HEK293 (cell line): ENCODE measurements around the gene MARK2.
A peak's percentile ranks its signal among the peaks of the same experiment; 100 is the strongest.

ENCODE experiments used
- CTCF ChIA-PET: fragments of 350-600 bp; formaldehyde crosslinking; extraction: SDS; loops from one replicate; lab custom pipeline; 2021; ENCODE audit warnings: antibody characterized with exemption; lab: Yijun Ruan, JAX
- POLR2A ChIA-PET: fragments of 300-600 bp; formaldehyde crosslinking; extraction: SDS; loops from one replicate; lab custom pipeline; 2020; ENCODE audit warnings: antibody characterized with exemption, inconsistent platforms; lab: Yijun Ruan, JAX
- H3K27ac ChIP-seq: fragments of 200-500 bp; sonication (Bioruptor generic); 2 replicates; pipeline ENCODE4 v1.5.1; 2014; ENCODE audit warnings: low read depth, low read length, control low read depth, inconsistent platforms; ENCODE audit errors: extremely low read depth
- H3K36me3 ChIP-seq, 2 experiments: fragments of 200-500 bp in 1 of 2; sonication (Bioruptor generic) in 1 of 2; 1 replicate in 1 of 2; 2 replicates in 1 of 2; pipeline ENCODE4 v1.5.1; 2014 to 2017; ENCODE audit warnings: inconsistent platforms in 2 of 2, low read length in 2 of 2; ENCODE audit not compliant: control insufficient read depth in 2 of 2, insufficient read depth in 1 of 2
- H3K4me1 ChIP-seq: fragments of 200-500 bp; sonication (Bioruptor generic); 2 replicates; pipeline ENCODE4 v1.5.1; 2014; ENCODE audit warnings: mild to moderate bottlenecking, low read length, inconsistent platforms; ENCODE audit not compliant: control insufficient read depth, insufficient read depth
- H3K4me3 ChIP-seq: 2 replicates; pipeline ENCODE4 v1.5.1; 2011; ENCODE audit warnings: low read depth, mild to moderate bottlenecking, control low read depth, low read length, moderate library complexity
- H3K9me3 ChIP-seq: fragments of 200-500 bp; sonication (Bioruptor generic); 2 replicates; pipeline ENCODE4 v1.5.1; 2014; ENCODE audit warnings: low read depth, low read length, inconsistent platforms; ENCODE audit not compliant: control insufficient read depth, insufficient read depth
- GFI1B ChIP-seq: fragments of 450-650 bp; formaldehyde crosslinking; IDR thresholded peaks from 2 replicates; pipeline ENCODE4 v1.5.1; 2016; ENCODE audit warnings: missing biosample characterization, missing genetic modification characterization
- KLF8 ChIP-seq: fragments of 450-650 bp; formaldehyde crosslinking; IDR thresholded peaks from 2 replicates; pipeline ENCODE4 v1.5.1; 2016; ENCODE audit warnings: missing biosample characterization, missing genetic modification characterization
- OSR2 ChIP-seq: fragments of 450-650 bp; formaldehyde crosslinking; IDR thresholded peaks from 2 replicates; pipeline ENCODE4 v1.5.1; 2016; ENCODE audit warnings: missing biosample characterization, missing genetic modification characterization
- YY1 ChIP-seq: fragments of 450-650 bp; formaldehyde crosslinking; IDR thresholded peaks from 2 replicates; pipeline ENCODE4 v1.5.1; 2018; ENCODE audit warnings: missing biosample characterization, missing genetic modification characterization
- ZNF121 ChIP-seq: fragments of 450-650 bp; formaldehyde crosslinking; IDR thresholded peaks from 2 replicates; pipeline ENCODE4 v1.5.1; 2016; ENCODE audit warnings: missing biosample characterization, missing genetic modification characterization
- ZNF132 ChIP-seq: fragments of 450-650 bp; formaldehyde crosslinking; IDR thresholded peaks from 2 replicates; pipeline ENCODE4 v1.5.1; 2017; ENCODE audit warnings: missing biosample characterization, missing genetic modification characterization, borderline replicate concordance
- ZNF169 ChIP-seq: fragments of 450-650 bp; formaldehyde crosslinking; IDR thresholded peaks from 2 replicates; pipeline ENCODE4 v1.5.1; 2016; ENCODE audit warnings: missing biosample characterization, missing genetic modification characterization
- ZNF19 ChIP-seq: fragments of 450-650 bp; formaldehyde crosslinking; IDR thresholded peaks from 2 replicates; pipeline ENCODE4; 2016; ENCODE audit warnings: missing biosample characterization, missing genetic modification characterization, low read depth
- ZNF221 ChIP-seq: fragments of 450-650 bp; formaldehyde crosslinking; IDR thresholded peaks from 2 replicates; pipeline ENCODE4 v1.5.1; 2017; ENCODE audit warnings: missing biosample characterization, missing genetic modification characterization, borderline replicate concordance
- ZNF354C ChIP-seq: fragments of 450-650 bp; formaldehyde crosslinking; IDR thresholded peaks from 2 replicates; pipeline ENCODE4 v1.5.1; 2016; ENCODE audit warnings: missing biosample characterization, missing genetic modification characterization, low read depth, borderline replicate concordance
- ZNF544 ChIP-seq: fragments of 450-650 bp; formaldehyde crosslinking; IDR thresholded peaks from 2 replicates; pipeline ENCODE4 v1.5.0; 2017; ENCODE audit warnings: missing biosample characterization, missing genetic modification characterization
- ZNF548 ChIP-seq: fragments of 450-650 bp; formaldehyde crosslinking; IDR thresholded peaks from 2 replicates; pipeline ENCODE4 v1.5.1; 2016; ENCODE audit warnings: missing biosample characterization, missing genetic modification characterization
- ZNF561 ChIP-seq: fragments of 450-650 bp; IDR thresholded peaks from 2 replicates; pipeline ENCODE4 v1.5.1; 2018; ENCODE audit warnings: missing biosample characterization, missing genetic modification characterization, borderline replicate concordance
- ZNF626 ChIP-seq: fragments of 450-650 bp; sonication (Bioruptor Pico); formaldehyde crosslinking; IDR thresholded peaks from 2 replicates; pipeline ENCODE4 v1.5.1; 2018; ENCODE audit warnings: missing biosample characterization, missing genetic modification characterization, inconsistent platforms
- ZNF843 ChIP-seq: fragments of 450-650 bp; formaldehyde crosslinking; IDR thresholded peaks from 2 replicates; pipeline ENCODE4 v1.5.1; 2016; ENCODE audit warnings: missing biosample characterization, missing genetic modification characterization
- ZXDB ChIP-seq: fragments of 450-650 bp; formaldehyde crosslinking; IDR thresholded peaks from 2 replicates; pipeline ENCODE4 v1.5.1; 2016; ENCODE audit warnings: missing biosample characterization, missing genetic modification characterization
- TF ChIP-seq, protein P1 (sequence below): fragments of 450-650 bp; formaldehyde crosslinking; IDR thresholded peaks from 2 replicates; pipeline ENCODE4 v1.5.1; 2017; ENCODE audit warnings: missing biosample characterization, missing genetic modification characterization
- TF ChIP-seq, protein P2 (sequence below): fragments of 450-650 bp; formaldehyde crosslinking; IDR thresholded peaks from 2 replicates; pipeline ENCODE4 v1.5.1; 2016; ENCODE audit warnings: missing biosample characterization, missing genetic modification characterization
- TF ChIP-seq, protein P3 (sequence below): fragments of 450-650 bp; formaldehyde crosslinking; IDR thresholded peaks from 2 replicates; pipeline ENCODE4 v1.5.1; 2016; ENCODE audit warnings: missing biosample characterization, missing genetic modification characterization, borderline replicate concordance
- TF ChIP-seq, protein P4 (sequence below): fragments of 450-650 bp; formaldehyde crosslinking; IDR thresholded peaks from 2 replicates; pipeline ENCODE4 v1.5.1; 2017; ENCODE audit warnings: missing biosample characterization, mild to moderate bottlenecking, missing genetic modification characterization, moderate library complexity

MARK2 gene

DNA sequence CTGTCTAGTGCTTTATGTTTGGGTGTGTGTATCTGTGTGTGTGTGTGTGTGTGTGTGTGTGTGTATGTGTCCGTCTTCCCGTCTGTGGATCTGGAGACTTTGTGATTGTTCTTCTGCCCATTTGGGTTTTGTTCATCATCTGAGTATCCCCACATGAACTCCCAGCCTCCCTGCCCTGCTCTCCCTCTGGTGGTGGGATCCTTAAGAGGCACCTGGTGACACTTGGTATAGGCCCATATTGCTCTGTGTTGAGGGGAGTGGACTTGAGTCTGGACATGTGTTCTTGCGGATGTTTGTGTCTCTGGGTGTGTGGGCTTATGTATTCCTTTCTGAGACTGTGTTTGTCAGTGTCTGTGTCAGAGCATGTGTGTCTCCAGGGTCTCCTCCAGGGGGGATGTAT is 62.8 kb downstream of the MARK2 start:
- Histone ChIP-seq H3K4me1 (no peaks in the 10 kb centered on the region), H3K36me3 (peaks cover 3 to 90% of the 10 kb centered on the region in 2 experiments; a peak in 2 of 3 replicates), H3K27ac (no peak overlapping the region), H3K4me3 (no peak overlapping the region), H3K9me3 (no peaks in the 10 kb centered on the region)
- ChIA-PET CTCF (no interaction called here), POLR2A (no interaction called here)
- TF ChIP-seq, protein P1, sequence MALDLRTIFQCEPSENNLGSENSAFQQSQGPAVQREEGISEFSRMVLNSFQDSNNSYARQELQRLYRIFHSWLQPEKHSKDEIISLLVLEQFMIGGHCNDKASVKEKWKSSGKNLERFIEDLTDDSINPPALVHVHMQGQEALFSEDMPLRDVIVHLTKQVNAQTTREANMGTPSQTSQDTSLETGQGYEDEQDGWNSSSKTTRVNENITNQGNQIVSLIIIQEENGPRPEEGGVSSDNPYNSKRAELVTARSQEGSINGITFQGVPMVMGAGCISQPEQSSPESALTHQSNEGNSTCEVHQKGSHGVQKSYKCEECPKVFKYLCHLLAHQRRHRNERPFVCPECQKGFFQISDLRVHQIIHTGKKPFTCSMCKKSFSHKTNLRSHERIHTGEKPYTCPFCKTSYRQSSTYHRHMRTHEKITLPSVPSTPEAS, result peak; percentile 47; the same call in 1 of the 2 replicates
- no peak for TF ChIP-seq ZXDB (tag by site-specific recombination)
- TF ChIP-seq, protein P2, sequence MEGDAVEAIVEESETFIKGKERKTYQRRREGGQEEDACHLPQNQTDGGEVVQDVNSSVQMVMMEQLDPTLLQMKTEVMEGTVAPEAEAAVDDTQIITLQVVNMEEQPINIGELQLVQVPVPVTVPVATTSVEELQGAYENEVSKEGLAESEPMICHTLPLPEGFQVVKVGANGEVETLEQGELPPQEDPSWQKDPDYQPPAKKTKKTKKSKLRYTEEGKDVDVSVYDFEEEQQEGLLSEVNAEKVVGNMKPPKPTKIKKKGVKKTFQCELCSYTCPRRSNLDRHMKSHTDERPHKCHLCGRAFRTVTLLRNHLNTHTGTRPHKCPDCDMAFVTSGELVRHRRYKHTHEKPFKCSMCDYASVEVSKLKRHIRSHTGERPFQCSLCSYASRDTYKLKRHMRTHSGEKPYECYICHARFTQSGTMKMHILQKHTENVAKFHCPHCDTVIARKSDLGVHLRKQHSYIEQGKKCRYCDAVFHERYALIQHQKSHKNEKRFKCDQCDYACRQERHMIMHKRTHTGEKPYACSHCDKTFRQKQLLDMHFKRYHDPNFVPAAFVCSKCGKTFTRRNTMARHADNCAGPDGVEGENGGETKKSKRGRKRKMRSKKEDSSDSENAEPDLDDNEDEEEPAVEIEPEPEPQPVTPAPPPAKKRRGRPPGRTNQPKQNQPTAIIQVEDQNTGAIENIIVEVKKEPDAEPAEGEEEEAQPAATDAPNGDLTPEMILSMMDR (tag by site-specific recombination), result peak; percentile 47

DNA sequence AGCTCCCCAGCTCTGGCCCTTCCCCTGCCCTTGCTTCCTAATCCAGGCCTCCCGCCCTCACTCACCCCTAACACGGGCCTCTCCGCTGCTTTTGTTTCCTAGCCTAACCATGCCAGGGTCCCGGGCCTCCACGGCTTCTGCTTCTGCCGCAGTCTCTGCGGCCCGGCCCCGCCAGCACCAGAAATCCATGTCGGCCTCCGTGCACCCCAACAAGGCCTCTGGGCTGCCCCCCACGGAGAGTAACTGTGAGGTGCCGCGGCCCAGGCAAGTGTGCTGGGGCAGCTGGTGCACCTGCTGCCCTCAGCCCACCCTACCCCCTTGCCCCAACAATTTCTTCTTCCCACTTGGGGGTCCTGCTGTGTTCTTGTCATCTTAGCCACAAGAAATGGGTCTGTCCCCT is 65.0 kb downstream of the MARK2 start:
- POLR2A ChIA-PET, result no interaction called here
- peaks cover 3 to 87% of the 10 kb centered on the region in 2 experiments; a peak in 2 of 3 replicates for H3K36me3 ChIP-seq
- TF ChIP-seq OSR2, result no peak
- TF ChIP-seq ZNF132 (tag by site-specific recombination), result no peak
- TF ChIP-seq ZNF843 (tag by site-specific recombination), result no peak
- TF ChIP-seq KLF8 (tag by site-specific recombination), result no peak
- no peak for TF ChIP-seq ZNF544 (tag by site-specific recombination)
- no peak for TF ChIP-seq ZNF169 (tag by site-specific recombination)
- TF ChIP-seq YY1 (tag by site-specific recombination), result no peak
- no peak for TF ChIP-seq ZNF548 (tag by site-specific recombination)
- TF ChIP-seq ZNF354C, result no peak
- TF ChIP-seq, protein P3, sequence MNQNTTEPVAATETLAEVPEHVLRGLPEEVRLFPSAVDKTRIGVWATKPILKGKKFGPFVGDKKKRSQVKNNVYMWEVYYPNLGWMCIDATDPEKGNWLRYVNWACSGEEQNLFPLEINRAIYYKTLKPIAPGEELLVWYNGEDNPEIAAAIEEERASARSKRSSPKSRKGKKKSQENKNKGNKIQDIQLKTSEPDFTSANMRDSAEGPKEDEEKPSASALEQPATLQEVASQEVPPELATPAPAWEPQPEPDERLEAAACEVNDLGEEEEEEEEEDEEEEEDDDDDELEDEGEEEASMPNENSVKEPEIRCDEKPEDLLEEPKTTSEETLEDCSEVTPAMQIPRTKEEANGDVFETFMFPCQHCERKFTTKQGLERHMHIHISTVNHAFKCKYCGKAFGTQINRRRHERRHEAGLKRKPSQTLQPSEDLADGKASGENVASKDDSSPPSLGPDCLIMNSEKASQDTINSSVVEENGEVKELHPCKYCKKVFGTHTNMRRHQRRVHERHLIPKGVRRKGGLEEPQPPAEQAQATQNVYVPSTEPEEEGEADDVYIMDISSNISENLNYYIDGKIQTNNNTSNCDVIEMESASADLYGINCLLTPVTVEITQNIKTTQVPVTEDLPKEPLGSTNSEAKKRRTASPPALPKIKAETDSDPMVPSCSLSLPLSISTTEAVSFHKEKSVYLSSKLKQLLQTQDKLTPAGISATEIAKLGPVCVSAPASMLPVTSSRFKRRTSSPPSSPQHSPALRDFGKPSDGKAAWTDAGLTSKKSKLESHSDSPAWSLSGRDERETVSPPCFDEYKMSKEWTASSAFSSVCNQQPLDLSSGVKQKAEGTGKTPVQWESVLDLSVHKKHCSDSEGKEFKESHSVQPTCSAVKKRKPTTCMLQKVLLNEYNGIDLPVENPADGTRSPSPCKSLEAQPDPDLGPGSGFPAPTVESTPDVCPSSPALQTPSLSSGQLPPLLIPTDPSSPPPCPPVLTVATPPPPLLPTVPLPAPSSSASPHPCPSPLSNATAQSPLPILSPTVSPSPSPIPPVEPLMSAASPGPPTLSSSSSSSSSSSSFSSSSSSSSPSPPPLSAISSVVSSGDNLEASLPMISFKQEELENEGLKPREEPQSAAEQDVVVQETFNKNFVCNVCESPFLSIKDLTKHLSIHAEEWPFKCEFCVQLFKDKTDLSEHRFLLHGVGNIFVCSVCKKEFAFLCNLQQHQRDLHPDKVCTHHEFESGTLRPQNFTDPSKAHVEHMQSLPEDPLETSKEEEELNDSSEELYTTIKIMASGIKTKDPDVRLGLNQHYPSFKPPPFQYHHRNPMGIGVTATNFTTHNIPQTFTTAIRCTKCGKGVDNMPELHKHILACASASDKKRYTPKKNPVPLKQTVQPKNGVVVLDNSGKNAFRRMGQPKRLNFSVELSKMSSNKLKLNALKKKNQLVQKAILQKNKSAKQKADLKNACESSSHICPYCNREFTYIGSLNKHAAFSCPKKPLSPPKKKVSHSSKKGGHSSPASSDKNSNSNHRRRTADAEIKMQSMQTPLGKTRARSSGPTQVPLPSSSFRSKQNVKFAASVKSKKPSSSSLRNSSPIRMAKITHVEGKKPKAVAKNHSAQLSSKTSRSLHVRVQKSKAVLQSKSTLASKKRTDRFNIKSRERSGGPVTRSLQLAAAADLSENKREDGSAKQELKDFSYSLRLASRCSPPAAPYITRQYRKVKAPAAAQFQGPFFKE, result no peak
- TF ChIP-seq ZNF221 (tag by site-specific recombination), result no peak
- no peak for TF ChIP-seq ZNF19
- no peak for TF ChIP-seq ZNF561
- TF ChIP-seq, protein P4, sequence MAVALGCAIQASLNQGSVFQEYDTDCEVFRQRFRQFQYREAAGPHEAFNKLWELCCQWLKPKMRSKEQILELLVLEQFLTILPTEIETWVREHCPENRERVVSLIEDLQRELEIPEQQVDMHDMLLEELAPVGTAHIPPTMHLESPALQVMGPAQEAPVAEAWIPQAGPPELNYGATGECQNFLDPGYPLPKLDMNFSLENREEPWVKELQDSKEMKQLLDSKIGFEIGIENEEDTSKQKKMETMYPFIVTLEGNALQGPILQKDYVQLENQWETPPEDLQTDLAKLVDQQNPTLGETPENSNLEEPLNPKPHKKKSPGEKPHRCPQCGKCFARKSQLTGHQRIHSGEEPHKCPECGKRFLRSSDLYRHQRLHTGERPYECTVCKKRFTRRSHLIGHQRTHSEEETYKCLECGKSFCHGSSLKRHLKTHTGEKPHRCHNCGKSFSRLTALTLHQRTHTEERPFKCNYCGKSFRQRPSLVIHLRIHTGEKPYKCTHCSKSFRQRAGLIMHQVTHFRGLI (tag by site-specific recombination), result no peak
- no peak for TF ChIP-seq GFI1B (tag by site-specific recombination)
- no peak for TF ChIP-seq ZNF121 (tag by site-specific recombination)
- no peak for TF ChIP-seq ZNF626 (tag by site-specific recombination)

More for the DNA sequence above, 65.0 kb downstream of the MARK2 start:
- Histone ChIP-seq H3K9me3 (no peaks in the 10 kb centered on the region), H3K4me1 (no peaks in the 10 kb centered on the region), H3K4me3 (no peak overlapping the region), H3K27ac (no peak overlapping the region)
- CTCF ChIA-PET, result interaction anchor here (1.7 kb wide), 1 partner anchor 41 kb away, joined by 4 read pairs; no protein-coding TSS in a partner anchor
